ENCODE data around the gene GLIS1. TPM values are rescaled to one million over a fixed set of nuclear protein-coding genes. Genes with fewer than 3 reads are reported as not detected.

The GLIS1 gene
- total and polyA plus RNA-seq, 2 experiments from 2014 or later = 0.13 to 1.3 TPM

GRCh38 chr1:53686965-53687267, 52.0 kb downstream of the GLIS1 start:
- H3K27ac ChIP-seq = no peak overlapping the region
- H3K9me3 ChIP-seq (ENCODE audit: low read depth) = no peaks in the 10 kb centered on the region
- peaks cover 38% of the 10 kb centered on the region for H3K4me1 ChIP-seq (ENCODE audit: insufficient read depth)
- H2AFZ ChIP-seq = no peak overlapping the region
- H3K4me2 ChIP-seq = no peak overlapping the region
- H3K9me2 ChIP-seq (replicated peaks; ENCODE audit: insufficient read depth) = no peaks in the 10 kb centered on the region
- H3K4me3 ChIP-seq = no peak overlapping the region
- no peaks in the 10 kb centered on the region for H3K79me2 ChIP-seq
- TF ChIP-seq EZH2phosphoT487 (IDR thresholded peaks at IDR 0.05; ENCODE audit: low read depth, severe bottlenecking, unreplicated experiment) = no peak
- TF ChIP-seq EZH2 (IDR thresholded peaks at IDR 0.05; ENCODE audit: borderline replicate concordance) = no peak
- TF ChIP-seq CTCF (IDR thresholded peaks at IDR 0.05; ENCODE audit: poor library complexity) = no peak
- H4K20me1 ChIP-seq (ENCODE audit: insufficient read depth, poor library complexity, severe bottlenecking) = no peaks in the 10 kb centered on the region
- peaks cover 3% of the 10 kb centered on the region for H3K27me3 ChIP-seq
- 93% methylated on average over 7 of the region's 7 CpGs for WGBS (ENCODE audit: low lambda C conversion rate, missing lambda C conversion rate)
- DNase-seq (ENCODE audit: low spot score) = no peak
- H3K36me3 ChIP-seq (replicated peaks; ENCODE audit: insufficient read depth, low read depth) = no peaks in the 10 kb centered on the region

GRCh38 chr1:53686091-53686964, 52.6 kb downstream of the GLIS1 start:
- H3K9me3 ChIP-seq (ENCODE audit: low read depth) = no peaks in the 10 kb centered on the region
- DNase-seq (ENCODE audit: low spot score) = no peak
- H3K9me2 ChIP-seq (replicated peaks; ENCODE audit: insufficient read depth) = no peaks in the 10 kb centered on the region
- H3K27ac ChIP-seq = no peak overlapping the region
- no peaks in the 10 kb centered on the region for H3K36me3 ChIP-seq (replicated peaks; ENCODE audit: insufficient read depth, low read depth)
- peaks cover 3% of the 10 kb centered on the region for H3K27me3 ChIP-seq
- no peaks in the 10 kb centered on the region for H4K20me1 ChIP-seq (ENCODE audit: insufficient read depth, poor library complexity, severe bottlenecking)
- peak overlapping the region; percentile 65 for H3K4me2 ChIP-seq
- 69% methylated on average over 13 of the region's 13 CpGs for WGBS (ENCODE audit: low lambda C conversion rate, missing lambda C conversion rate)
- no peak overlapping the region for H2AFZ ChIP-seq
- TF ChIP-seq CTCF (IDR thresholded peaks at IDR 0.05; ENCODE audit: poor library complexity) = no peak
- no peak for TF ChIP-seq EZH2 (IDR thresholded peaks at IDR 0.05; ENCODE audit: borderline replicate concordance)
- no peak for TF ChIP-seq EZH2phosphoT487 (IDR thresholded peaks at IDR 0.05; ENCODE audit: low read depth, severe bottlenecking, unreplicated experiment)
- no peaks in the 10 kb centered on the region for H3K79me2 ChIP-seq
- no peak overlapping the region for H3K4me3 ChIP-seq
- peaks cover 42% of the 10 kb centered on the region for H3K4me1 ChIP-seq (ENCODE audit: insufficient read depth)

- Histone ChIP-seq H3K9me2 (replicated peaks; ENCODE audit: insufficient read depth) (no peaks in the 10 kb centered on the region), H3K36me3 (replicated peaks; ENCODE audit: insufficient read depth, low read depth) (no peaks in the 10 kb centered on the region), H3K4me2 (peak overlapping the region; percentile 65), H4K20me1 (ENCODE audit: insufficient read depth, poor library complexity, severe bottlenecking) (no peaks in the 10 kb centered on the region), H3K9me3 (ENCODE audit: low read depth) (no peaks in the 10 kb centered on the region), H3K27me3 (peaks cover 3% of the 10 kb centered on the region), H2AFZ (no peak overlapping the region), H3K4me3 (no peak overlapping the region), H3K4me1 (ENCODE audit: insufficient read depth) (peaks cover 50% of the 10 kb centered on the region), H3K79me2 (no peaks in the 10 kb centered on the region), H3K27ac (no peak overlapping the region)
- WGBS (ENCODE audit: low lambda C conversion rate, missing lambda C conversion rate) = 23% methylated on average over 28 of the region's 28 CpGs
- DNase-seq (ENCODE audit: low spot score) = peak; percentile 59
- TF ChIP-seq EZH2phosphoT487 (IDR thresholded peaks at IDR 0.05; ENCODE audit: low read depth, severe bottlenecking, unreplicated experiment) = no peak
- no peak for TF ChIP-seq EZH2 (IDR thresholded peaks at IDR 0.05; ENCODE audit: borderline replicate concordance)
- no peak for TF ChIP-seq CTCF (IDR thresholded peaks at IDR 0.05; ENCODE audit: poor library complexity)
Measured at GRCh38 chr1:53685272-53686051, 53.5 kb downstream of the GLIS1 start.
